ENCODE data around the gene BIRC6.
"Not testable (repeated sequence)": the region's sequence is repeated elsewhere in the genome, so short reads cannot be mapped to it uniquely, and the experiment has no call there.

BIRC6 gene

GRCh38 chr2:32614084-32614483 is 257.3 kb downstream of the BIRC6 start:
- no peak for DNase-seq (ENCODE audit: low read depth in 3 of 3)

GRCh38 chr2:32617599-32618189 is 260.9 kb downstream of the BIRC6 start:
- DNase-seq (ENCODE audit: low read depth in 3 of 3) = no peak

- no peak for DNase-seq (ENCODE audit: low read depth in 3 of 3)
Measured at GRCh38 chr2:32622570-32623310, 265.9 kb downstream of the BIRC6 start.

- DNase-seq (ENCODE audit: low read depth in 3 of 3) = no peak
Measured at GRCh38 chr2:32623311-32623706, 266.5 kb downstream of the BIRC6 start.

- no peak for DNase-seq (ENCODE audit: low read depth in 3 of 3)
Measured at GRCh38 chr2:32624812-32625211, 268.0 kb downstream of the BIRC6 start.

GRCh38 chr2:32626639-32627221 is 269.9 kb downstream of the BIRC6 start:
- no peak for DNase-seq (ENCODE audit: low read depth in 3 of 3)

- peak in 1 of 3 donors; percentile 13 for DNase-seq (ENCODE audit: low read depth in 3 of 3)
Measured at GRCh38 chr2:32627441-32627813, 270.6 kb downstream of the BIRC6 start.

- peak; percentile 91 to 92 (median 92) for DNase-seq (ENCODE audit: low read depth in 3 of 3)
Measured at GRCh38 chr2:32627814-32628579, 271.2 kb downstream of the BIRC6 start, which contains the start of gene TTC27. TTC27 (plus strand) TSS chr2:32628050; CDS start chr2:32628293, 243 bp downstream.

GRCh38 chr2:32632089-32632488 is 275.3 kb downstream of the BIRC6 start:
- peak in 2 of 3 donors; percentile 4 to 41 for DNase-seq (ENCODE audit: low read depth in 3 of 3)

- DNase-seq (ENCODE audit: low read depth in 3 of 3) = no peak
Measured at GRCh38 chr2:32633040-32633439, 276.2 kb downstream of the BIRC6 start.

GRCh38 chr2:32638548-32638947 is 281.7 kb downstream of the BIRC6 start:
- not testable (repeated sequence) for DNase-seq (ENCODE audit: low read depth in 3 of 3)

- no peak for DNase-seq (ENCODE audit: low read depth in 3 of 3)
Measured at GRCh38 chr2:32641180-32641579, 284.4 kb downstream of the BIRC6 start.

- DNase-seq (ENCODE audit: low read depth in 3 of 3) = no peak
Measured at GRCh38 chr2:32647180-32647651, 290.4 kb downstream of the BIRC6 start.

- no peak for DNase-seq (ENCODE audit: low read depth in 3 of 3)
Measured at GRCh38 chr2:32652555-32653209, 295.9 kb downstream of the BIRC6 start.

GRCh38 chr2:32656069-32656468 is 299.2 kb downstream of the BIRC6 start:
- DNase-seq (ENCODE audit: low read depth in 3 of 3) = no peak

GRCh38 chr2:32663864-32664263 is 307.0 kb downstream of the BIRC6 start:
- no peak for DNase-seq (ENCODE audit: low read depth in 3 of 3)

GRCh38 chr2:32666704-32667103 is 309.9 kb downstream of the BIRC6 start:
- DNase-seq (ENCODE audit: low read depth in 3 of 3) = no peak

GRCh38 chr2:32668254-32668653 is 311.4 kb downstream of the BIRC6 start:
- no peak for DNase-seq (ENCODE audit: low read depth in 3 of 3)
